Measurements from ENCODE around the gene IFNGR1. TPM values are rescaled to one million over a fixed set of nuclear protein-coding genes. Genes with fewer than 3 reads are reported as not detected.

The IFNGR1 gene
- total RNA-seq, 6 experiments from 2014 or later, result 24.1 to 29.0 (median 26.1) TPM

DNA sequence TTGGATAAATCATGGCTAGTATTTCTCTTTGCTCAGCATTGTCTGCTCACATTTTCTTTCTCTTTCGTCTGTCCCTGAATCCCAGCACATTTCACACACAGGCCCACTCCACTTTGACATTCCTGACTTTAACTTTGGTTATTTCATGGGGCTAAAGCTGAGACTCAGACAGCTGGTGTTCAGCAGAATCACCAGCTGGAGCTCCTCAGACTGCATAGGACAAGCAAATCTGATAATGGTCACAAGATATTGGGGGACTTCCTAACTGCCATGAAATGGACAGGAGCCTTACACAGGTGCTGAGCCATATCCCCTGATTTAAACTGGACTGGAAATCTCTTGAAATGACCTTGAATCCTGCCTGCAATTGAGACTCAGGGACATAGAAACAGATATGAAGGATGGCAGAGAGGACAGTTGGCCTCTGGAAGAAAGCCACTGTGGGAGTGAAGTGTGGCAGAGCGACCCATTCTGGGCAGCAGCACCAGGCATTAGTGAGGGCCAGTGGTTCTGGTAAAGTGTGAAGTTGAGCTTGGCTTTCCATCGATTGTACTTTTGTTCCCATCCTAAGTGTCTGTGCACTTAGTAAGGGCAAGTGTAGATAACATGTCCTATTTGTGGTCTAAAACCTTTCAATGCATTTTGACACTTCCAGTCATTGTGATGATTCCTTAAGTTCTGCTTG, 10.0 kb upstream of the IFNGR1 start:
- Mint-ChIP-seq H3K27me3 (ENCODE audit: insufficient read depth) (peaks cover 8% of the 10 kb centered on the region), H3K9me3 (no peaks in the 10 kb centered on the region), H3K4me3 (no peak overlapping the region), H3K4me1 (ENCODE audit: low read depth) (peaks cover 19% of the 10 kb centered on the region), H3K27ac (no peak overlapping the region), H3K36me3 (ENCODE audit: low read depth) (no peaks in the 10 kb centered on the region)
- TF ChIP-seq, protein P1, sequence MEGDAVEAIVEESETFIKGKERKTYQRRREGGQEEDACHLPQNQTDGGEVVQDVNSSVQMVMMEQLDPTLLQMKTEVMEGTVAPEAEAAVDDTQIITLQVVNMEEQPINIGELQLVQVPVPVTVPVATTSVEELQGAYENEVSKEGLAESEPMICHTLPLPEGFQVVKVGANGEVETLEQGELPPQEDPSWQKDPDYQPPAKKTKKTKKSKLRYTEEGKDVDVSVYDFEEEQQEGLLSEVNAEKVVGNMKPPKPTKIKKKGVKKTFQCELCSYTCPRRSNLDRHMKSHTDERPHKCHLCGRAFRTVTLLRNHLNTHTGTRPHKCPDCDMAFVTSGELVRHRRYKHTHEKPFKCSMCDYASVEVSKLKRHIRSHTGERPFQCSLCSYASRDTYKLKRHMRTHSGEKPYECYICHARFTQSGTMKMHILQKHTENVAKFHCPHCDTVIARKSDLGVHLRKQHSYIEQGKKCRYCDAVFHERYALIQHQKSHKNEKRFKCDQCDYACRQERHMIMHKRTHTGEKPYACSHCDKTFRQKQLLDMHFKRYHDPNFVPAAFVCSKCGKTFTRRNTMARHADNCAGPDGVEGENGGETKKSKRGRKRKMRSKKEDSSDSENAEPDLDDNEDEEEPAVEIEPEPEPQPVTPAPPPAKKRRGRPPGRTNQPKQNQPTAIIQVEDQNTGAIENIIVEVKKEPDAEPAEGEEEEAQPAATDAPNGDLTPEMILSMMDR (IDR thresholded peaks at IDR 0.05), result no peak
- DNase-seq, result no peak

DNA sequence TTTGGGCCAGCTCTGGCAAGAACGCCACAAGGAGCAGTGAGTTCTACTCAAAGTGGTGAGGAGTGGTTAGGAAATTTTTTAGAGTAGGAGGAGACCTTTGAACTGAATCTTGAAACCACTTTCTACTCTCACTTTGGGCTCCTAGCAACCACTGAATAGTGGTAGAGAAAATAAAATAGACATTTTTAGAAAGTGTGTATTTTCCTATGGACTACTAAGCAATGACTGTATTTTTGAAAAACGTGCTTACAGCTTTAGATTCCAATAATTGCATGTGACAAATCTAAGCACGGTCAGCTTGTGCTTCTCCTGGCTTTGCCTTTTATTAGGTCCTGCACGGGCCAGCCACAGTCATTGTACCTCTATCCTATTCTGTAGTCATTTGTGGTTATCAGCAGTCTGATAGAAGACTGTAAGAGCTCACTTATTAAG, 8.7 kb upstream of the IFNGR1 start:
- no peak overlapping the region for H3K27ac Mint-ChIP-seq
- TF ChIP-seq, protein P1 (IDR thresholded peaks at IDR 0.05), result no peak
- no peaks in the 10 kb centered on the region for H3K36me3 Mint-ChIP-seq (ENCODE audit: low read depth)

DNA sequence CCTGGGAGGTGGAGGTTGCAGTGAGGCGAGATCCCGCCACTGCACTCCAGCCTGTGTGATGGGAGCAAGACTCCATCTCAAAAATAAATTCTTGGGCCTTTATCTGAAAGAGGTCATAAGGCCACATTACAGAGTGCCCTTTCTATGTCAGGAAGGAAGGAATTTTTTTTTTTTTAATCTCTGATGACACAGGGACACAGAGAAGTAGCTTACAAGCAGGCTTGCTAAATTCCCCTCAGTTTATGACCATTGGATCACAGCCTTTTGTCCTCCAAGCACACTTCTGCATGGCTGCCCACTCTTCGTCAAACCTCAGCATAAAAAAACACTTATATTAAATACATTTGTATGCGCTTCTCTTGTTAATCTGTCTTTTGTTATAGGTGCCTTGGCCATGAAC, 7.5 kb upstream of the IFNGR1 start:
- H3K27ac Mint-ChIP-seq, result no peak overlapping the region
- no peaks in the 10 kb centered on the region for H3K36me3 Mint-ChIP-seq (ENCODE audit: low read depth)
- peaks cover 8% of the 10 kb centered on the region for H3K27me3 Mint-ChIP-seq (ENCODE audit: insufficient read depth)
- peaks cover 18% of the 10 kb centered on the region; the same call in 1 of the 2 replicates for H3K4me1 Mint-ChIP-seq (ENCODE audit: low read depth)
- H3K4me3 Mint-ChIP-seq, result no peak overlapping the region
- TF ChIP-seq, protein P1 (IDR thresholded peaks at IDR 0.05), result no peak
- no peak for DNase-seq
- no peaks in the 10 kb centered on the region for H3K9me3 Mint-ChIP-seq

More for the DNA sequence above, 8.7 kb upstream of the IFNGR1 start:
- Mint-ChIP-seq H3K4me1 (ENCODE audit: low read depth) (peaks cover 18% of the 10 kb centered on the region; the same call in 1 of the 2 replicates), H3K4me3 (no peak overlapping the region), H3K9me3 (no peaks in the 10 kb centered on the region), H3K27me3 (ENCODE audit: insufficient read depth) (peaks cover 8% of the 10 kb centered on the region)
- no peak for DNase-seq

DNA sequence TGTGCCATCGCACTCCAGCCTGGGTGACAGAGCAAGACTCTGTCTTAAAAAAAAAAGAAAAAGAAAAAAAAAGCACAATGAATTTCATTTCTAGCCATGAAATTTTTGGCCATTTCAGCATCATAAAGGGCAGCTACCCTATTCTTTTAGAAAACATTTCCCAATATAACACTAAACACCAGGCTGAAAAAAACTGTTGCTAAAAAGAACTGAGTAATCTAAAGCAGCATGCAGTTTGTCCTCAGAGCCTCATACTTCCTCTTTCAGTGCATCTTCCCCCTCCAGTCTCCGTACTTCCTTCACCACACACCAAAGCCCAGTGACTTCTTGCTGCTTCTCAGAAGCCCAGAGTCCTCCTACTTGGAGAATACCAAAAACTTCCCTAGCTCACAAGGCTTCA, 5.6 kb upstream of the IFNGR1 start:
- no peaks in the 10 kb centered on the region for H3K9me3 Mint-ChIP-seq
- no peak for DNase-seq
- peaks cover 23% of the 10 kb centered on the region for H3K4me1 Mint-ChIP-seq (ENCODE audit: low read depth)
- peaks cover 7% of the 10 kb centered on the region for H3K27me3 Mint-ChIP-seq (ENCODE audit: insufficient read depth)
- H3K4me3 Mint-ChIP-seq, result no peak overlapping the region
- no peak overlapping the region for H3K27ac Mint-ChIP-seq
- H3K36me3 Mint-ChIP-seq (ENCODE audit: low read depth), result no peaks in the 10 kb centered on the region
- TF ChIP-seq, protein P1 (IDR thresholded peaks at IDR 0.05), result no peak

DNA sequence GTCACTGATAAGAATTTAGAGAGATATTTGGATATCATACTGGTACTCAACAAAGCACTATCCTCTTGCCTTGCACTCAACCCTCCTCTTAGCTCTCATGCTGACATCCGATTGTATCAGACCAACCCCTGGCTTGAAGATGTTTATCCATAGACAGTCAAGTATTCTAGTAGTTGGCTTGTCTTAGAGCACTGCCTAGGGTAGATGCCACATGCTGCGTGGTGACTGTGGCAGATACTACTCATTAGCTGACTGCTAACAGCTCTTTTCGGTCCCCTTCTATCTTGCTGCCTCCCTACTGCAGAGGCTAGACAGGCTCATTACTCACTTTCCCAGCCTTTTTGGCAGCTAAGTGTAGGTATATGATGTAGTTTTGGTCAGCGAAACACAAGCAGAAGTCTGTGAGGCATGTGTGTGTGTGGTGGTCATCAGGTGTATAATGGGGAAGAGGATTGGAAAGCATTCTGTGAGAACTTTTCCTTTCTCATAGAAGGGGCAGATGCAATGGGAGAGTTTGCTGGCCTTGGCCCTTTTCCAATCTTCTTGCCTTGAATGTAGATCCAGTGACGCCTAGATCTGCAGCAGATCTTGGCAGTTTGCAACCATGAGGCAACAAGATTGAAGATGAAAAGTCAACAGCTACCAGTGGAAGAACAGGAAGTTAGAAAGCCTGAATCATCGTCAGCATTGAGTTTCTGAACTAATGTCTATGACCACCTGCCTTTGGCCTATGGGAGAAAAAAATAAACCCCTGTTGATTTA, 4.4 kb upstream of the IFNGR1 start:
- H3K27ac Mint-ChIP-seq, result no peak overlapping the region; the same call in 1 of the 2 replicates
- no peak overlapping the region for H3K4me3 Mint-ChIP-seq
- DNase-seq, result no peak
- H3K36me3 Mint-ChIP-seq (ENCODE audit: low read depth), result peaks cover 3% of the 10 kb centered on the region
- H3K4me1 Mint-ChIP-seq (ENCODE audit: low read depth), result peaks cover 28% of the 10 kb centered on the region
- H3K9me3 Mint-ChIP-seq, result no peaks in the 10 kb centered on the region
- peaks cover 7% of the 10 kb centered on the region for H3K27me3 Mint-ChIP-seq (ENCODE audit: insufficient read depth)
- TF ChIP-seq, protein P1 (IDR thresholded peaks at IDR 0.05), result no peak

Measured in HFFc6 (cell line).